B cell (primary cell): ENCODE results near the gene ERC2.

Source experiments
- CTCF ChIP-seq: fragments of 200-600 bp; IDR thresholded peaks from one replicate; pipeline ENCODE4 v1.8.0; 2022; ENCODE audit warnings: antibody characterized with exemption, mild to moderate bottlenecking
- EZH2 ChIP-seq: IDR thresholded peaks from 2 replicates; pipeline ENCODE4 v1.6.1; 2012; ENCODE audit warnings: borderline replicate concordance, low read depth, mild to moderate bottlenecking, moderate library complexity, low read length; ENCODE audit not compliant: insufficient read depth, poor library complexity, severe bottlenecking

- TF ChIP-seq CTCF (no peak), EZH2 (no peak)
These were observed 356.5 kb downstream of the ERC2 start for GRCh38 chr3:56111606-56112304.
